Epithelial cell of proximal tubule (primary cell): ENCODE data around the gene CUZD1. TPM values are rescaled to one million over a fixed set of nuclear protein-coding genes. Genes with fewer than 3 reads are reported as not detected.

Source experiments
- DNase-seq: peaks from one replicate; pipeline ENCODE4 v3.0.0-alpha.2; 2011; ENCODE audit warnings: low read depth
- H3K4me3 ChIP-seq: 2 replicates; pipeline ENCODE4 v1.5.1; 2011; ENCODE audit warnings: low read depth, mild to moderate bottlenecking, low read length
- total RNA-seq: library from RNA; depleted of rRNA; stranded (reverse); fragments of >200 nt; gene quantifications from 2 replicates; pipeline ENCODE4 v1.2.3, GENCODE V29; 2015
- TF ChIP-seq, protein P1 (sequence below): conservative IDR thresholded peaks from 2 replicates; pipeline ENCODE4 v1.5.1; 2012; ENCODE audit warnings: low read depth, mild to moderate bottlenecking, low read length

The CUZD1 gene
- total RNA-seq, 1 donor from 2014 or later = 1.0 TPM

DNA sequence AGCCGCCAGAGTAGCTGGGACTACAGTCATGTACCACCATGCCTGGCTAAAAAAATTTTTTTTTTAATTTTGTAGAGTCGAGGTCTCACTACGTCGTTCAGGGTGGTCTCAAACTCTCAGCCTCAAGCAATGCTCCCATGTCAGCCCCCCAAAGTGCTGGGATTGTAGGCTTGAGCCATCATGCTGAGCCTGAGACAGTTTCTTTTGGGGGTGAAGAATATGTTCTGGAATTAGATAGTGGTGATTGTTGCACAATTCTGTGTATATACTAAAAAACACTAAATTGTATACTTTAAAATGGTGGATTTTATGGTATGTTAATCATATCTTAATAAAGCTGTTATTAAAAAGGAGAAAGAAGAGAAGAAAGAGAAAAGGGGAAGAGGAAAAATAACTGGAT lies 1.5 kb downstream of the CUZD1 start:
- DNase-seq = no peak
- H3K4me3 ChIP-seq = no peak overlapping the region
- TF ChIP-seq, protein P1, sequence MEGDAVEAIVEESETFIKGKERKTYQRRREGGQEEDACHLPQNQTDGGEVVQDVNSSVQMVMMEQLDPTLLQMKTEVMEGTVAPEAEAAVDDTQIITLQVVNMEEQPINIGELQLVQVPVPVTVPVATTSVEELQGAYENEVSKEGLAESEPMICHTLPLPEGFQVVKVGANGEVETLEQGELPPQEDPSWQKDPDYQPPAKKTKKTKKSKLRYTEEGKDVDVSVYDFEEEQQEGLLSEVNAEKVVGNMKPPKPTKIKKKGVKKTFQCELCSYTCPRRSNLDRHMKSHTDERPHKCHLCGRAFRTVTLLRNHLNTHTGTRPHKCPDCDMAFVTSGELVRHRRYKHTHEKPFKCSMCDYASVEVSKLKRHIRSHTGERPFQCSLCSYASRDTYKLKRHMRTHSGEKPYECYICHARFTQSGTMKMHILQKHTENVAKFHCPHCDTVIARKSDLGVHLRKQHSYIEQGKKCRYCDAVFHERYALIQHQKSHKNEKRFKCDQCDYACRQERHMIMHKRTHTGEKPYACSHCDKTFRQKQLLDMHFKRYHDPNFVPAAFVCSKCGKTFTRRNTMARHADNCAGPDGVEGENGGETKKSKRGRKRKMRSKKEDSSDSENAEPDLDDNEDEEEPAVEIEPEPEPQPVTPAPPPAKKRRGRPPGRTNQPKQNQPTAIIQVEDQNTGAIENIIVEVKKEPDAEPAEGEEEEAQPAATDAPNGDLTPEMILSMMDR = no peak

DNA sequence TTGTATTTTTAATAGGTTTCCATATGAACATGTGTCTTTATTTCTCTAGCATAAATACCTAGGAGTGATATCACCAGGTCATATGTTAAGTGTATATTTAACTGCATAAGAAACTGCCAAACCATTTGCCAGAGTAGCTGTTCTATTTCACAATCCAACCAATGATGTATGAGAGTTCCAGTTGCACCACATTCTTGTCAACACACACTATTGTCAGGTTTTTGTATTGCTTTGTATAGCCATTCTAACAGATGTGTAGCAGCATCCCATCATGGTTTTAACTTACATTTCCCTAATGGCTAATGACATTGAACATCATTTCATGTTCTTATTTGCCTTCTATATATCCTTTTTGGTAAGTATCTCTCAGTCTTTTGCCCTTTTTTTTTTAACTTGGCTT lies 4.1 kb downstream of the CUZD1 start:
- no peak overlapping the region for H3K4me3 ChIP-seq
- TF ChIP-seq, protein P1 = no peak
- no peak for DNase-seq

DNA sequence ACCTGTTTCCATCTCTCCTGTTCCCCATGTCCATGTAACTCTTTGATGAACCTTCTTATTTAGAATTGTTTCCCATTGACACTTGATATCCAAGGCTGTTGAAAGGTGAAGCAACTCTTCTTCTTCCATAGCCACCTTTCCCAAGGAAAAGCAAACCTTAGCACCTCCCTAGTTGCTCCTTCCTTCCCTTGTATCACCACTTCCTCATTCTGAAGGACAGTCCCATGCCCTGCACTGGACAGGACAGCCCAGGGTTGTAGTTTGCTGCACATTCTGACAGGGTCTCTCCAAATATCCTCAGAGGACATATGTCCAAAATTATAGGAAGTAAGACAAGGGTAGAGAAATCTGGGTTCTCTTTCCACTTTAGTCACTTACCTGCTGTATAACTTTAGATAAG lies 6.2 kb downstream of the CUZD1 start:
- H3K4me3 ChIP-seq = no peak overlapping the region
- TF ChIP-seq, protein P1 = no peak
- DNase-seq = no peak

DNA sequence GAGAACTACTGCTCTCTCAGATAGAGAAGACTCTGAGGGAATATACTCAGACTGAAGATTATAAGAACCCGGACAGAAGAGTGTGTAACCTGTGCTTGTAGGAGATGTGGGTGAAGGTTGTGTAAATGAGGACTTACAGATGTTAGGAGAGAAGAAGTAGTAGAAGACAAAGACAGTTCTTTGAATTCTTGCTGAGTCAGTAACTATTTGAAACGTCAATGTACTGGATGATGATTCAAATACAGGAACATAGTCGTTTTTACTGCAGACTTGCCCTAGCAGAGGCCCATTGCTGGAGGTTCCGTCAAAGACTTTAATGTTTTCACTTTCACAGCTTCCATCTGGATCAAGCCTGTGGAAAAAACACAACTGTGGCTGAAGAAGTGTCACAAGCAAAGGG lies 6.8 kb downstream of the CUZD1 start:
- DNase-seq = no peak
- TF ChIP-seq, protein P1 = no peak
- H3K4me3 ChIP-seq = no peak overlapping the region

DNA sequence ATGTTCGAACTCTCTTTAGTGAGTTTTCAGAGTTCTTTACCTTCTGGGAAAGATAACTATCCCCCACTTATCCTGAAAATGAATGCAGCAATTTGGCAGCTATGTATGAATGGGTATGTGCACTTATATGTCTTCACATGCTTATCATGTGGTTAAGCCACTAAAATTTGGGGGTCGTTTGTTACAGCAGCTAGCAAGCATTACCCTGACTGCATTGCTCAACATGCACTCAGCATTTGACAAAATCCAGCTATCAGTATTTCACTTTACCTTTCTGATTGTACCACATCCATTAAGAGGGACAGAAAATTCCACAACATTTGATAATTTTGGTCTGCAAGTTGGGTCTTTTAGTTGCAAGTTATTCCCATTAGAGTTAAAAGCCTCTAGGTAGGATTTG lies 9.7 kb downstream of the CUZD1 start:
- DNase-seq = no peak
- TF ChIP-seq, protein P1 = no peak

DNA sequence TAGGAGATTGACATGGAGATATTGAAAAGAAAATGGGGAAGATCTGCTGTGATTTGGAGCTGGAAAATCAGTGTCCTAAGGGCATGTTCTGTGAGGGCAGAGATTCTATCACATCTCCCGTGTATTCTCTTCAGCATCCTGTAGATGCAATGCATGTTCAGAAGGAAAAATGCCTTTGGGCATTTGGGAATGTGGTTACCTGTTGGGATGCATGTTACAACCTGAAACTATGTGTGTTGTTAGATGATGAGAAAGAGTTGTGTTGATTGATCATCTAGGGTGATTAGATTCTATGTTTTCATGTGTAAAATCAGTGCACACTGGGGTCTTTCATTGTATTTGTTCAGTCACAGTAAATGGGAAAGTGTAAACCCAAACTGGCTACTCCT lies 14.7 kb downstream of the CUZD1 start:
- no peak for DNase-seq

More for the DNA sequence above, 9.7 kb downstream of the CUZD1 start:
- no peak overlapping the region for H3K4me3 ChIP-seq

More for the DNA sequence above, 14.7 kb downstream of the CUZD1 start:
- H3K4me3 ChIP-seq = no peak overlapping the region
- TF ChIP-seq, protein P1 = no peak
